Astrocyte of the cerebellum (primary cell): ENCODE results near the gene RSPH3.

Experiments used
- DNase-seq: peaks from one replicate; pipeline ENCODE4 v3.0.0-alpha.2; 2011; ENCODE audit warnings: low read depth
- H3K4me3 ChIP-seq: 2 replicates; pipeline ENCODE4 v1.5.1; 2011; ENCODE audit warnings: mild to moderate bottlenecking, low read depth, low read length, moderate library complexity
- in situ Hi-C: cut with HindIII; loops from 2 replicates; pipeline ENCODE4 v1.10.0; 2017; ENCODE audit warnings: low sequenced_read_pairs
- TF ChIP-seq, protein P1 (sequence below): IDR thresholded peaks from 2 replicates; pipeline ENCODE4 v1.5.1; 2012; ENCODE audit warnings: low read length, low read depth, moderate library complexity, mild to moderate bottlenecking; ENCODE audit errors: missing control alignments

Gene RSPH3

DNA sequence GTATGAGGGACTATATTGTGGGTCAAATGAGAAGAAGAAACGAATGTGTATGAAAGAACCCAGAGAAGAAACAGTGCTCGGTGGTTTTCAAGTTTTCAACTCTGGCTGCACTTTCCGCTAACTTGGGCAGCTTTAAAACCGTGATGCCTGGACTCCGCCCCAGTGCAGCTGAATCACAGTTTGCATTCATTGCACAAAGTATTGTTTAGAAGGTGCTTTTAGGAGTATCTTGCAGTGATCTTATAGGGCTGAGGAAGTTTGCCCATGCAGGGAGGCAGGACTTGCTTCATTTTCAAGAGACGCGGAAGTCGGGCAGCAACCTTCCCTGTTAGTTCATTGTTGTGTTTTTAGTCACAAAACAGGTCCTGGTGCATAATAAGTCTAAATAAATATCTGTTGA is 52.7 kb downstream of the RSPH3 start:
- in situ Hi-C loops: no loop called here
- H3K4me3 ChIP-seq: no peak overlapping the region
- no peak for DNase-seq
- TF ChIP-seq, protein P1, sequence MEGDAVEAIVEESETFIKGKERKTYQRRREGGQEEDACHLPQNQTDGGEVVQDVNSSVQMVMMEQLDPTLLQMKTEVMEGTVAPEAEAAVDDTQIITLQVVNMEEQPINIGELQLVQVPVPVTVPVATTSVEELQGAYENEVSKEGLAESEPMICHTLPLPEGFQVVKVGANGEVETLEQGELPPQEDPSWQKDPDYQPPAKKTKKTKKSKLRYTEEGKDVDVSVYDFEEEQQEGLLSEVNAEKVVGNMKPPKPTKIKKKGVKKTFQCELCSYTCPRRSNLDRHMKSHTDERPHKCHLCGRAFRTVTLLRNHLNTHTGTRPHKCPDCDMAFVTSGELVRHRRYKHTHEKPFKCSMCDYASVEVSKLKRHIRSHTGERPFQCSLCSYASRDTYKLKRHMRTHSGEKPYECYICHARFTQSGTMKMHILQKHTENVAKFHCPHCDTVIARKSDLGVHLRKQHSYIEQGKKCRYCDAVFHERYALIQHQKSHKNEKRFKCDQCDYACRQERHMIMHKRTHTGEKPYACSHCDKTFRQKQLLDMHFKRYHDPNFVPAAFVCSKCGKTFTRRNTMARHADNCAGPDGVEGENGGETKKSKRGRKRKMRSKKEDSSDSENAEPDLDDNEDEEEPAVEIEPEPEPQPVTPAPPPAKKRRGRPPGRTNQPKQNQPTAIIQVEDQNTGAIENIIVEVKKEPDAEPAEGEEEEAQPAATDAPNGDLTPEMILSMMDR: no peak

DNA sequence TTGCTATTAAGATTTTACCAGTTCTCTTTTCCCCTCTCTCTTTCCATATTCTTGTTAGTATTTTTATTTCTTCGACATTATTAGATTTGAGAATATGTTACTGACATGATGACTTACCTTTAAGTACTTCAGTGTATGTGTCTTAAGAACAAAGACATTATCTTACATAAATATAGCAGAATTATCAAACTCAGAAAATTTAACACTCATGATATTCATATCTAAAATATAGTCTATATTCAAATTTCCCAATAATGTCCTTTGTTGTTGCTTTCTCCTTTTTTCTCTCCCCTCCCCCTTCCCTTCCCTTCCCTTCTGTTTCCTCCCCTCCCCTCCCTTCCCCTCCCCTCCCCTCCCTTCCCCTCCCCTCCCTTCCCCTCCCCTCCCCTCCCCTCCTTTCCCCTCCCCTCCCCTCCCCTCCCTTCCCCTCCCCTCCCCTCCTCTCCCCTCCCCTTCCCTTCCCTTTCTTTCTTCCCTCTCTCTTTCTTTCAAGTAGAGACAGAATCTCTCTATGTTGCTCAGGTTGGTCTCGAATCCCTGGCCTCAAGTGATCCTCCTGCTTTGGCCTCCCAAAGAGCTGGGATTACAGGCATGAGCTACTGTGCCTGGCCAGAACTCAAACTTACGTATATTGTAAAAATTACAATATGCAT is 56.5 kb downstream of the RSPH3 start:
- H3K4me3 ChIP-seq: no peak overlapping the region
- in situ Hi-C loops: no loop called here
- no peak for DNase-seq
- TF ChIP-seq, protein P1: no peak

DNA sequence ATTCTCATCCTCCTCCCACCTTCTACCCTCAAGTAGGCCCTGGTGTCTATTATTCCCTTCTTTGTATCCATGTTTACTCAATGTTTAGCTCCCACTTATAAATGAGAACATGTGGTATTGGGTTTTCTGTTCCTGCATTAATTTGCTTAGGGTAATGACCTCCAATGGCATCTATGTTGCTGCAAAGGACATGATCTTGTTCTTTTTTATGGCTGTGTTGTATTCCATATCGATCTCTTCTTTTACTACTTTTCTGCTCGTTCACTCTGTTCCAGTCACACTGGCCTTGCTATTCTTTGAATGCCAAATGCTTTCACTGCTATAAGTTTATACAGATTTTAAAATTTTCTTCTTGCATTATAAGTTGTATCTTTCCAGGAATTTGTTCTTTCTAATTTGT is 57.7 kb downstream of the RSPH3 start:
- TF ChIP-seq, protein P1: no peak
- H3K4me3 ChIP-seq: no peak overlapping the region
- DNase-seq: no peak
- in situ Hi-C loops: no loop called here

DNA sequence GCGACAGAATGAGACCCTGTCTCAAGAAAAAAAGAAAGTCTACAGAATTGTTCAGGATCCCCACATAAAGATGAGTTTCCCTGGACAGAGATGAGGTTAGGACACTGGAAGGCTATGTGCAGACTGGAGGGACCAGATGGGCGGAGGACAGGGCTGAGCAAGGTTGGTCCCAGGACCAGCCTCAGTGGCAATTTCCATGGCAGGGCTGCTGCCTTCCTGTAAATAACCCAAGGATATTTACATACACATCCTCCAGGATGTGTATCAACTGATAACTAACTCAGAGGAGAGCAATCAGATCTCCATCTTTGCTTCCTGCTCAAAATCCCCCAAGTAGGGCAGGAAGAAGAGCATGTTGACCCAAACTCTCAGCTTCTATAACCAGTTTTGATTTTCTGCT is 58.8 kb downstream of the RSPH3 start:
- H3K4me3 ChIP-seq: no peak overlapping the region
- DNase-seq: no peak
- in situ Hi-C loops: no loop called here
- TF ChIP-seq, protein P1: no peak

DNA sequence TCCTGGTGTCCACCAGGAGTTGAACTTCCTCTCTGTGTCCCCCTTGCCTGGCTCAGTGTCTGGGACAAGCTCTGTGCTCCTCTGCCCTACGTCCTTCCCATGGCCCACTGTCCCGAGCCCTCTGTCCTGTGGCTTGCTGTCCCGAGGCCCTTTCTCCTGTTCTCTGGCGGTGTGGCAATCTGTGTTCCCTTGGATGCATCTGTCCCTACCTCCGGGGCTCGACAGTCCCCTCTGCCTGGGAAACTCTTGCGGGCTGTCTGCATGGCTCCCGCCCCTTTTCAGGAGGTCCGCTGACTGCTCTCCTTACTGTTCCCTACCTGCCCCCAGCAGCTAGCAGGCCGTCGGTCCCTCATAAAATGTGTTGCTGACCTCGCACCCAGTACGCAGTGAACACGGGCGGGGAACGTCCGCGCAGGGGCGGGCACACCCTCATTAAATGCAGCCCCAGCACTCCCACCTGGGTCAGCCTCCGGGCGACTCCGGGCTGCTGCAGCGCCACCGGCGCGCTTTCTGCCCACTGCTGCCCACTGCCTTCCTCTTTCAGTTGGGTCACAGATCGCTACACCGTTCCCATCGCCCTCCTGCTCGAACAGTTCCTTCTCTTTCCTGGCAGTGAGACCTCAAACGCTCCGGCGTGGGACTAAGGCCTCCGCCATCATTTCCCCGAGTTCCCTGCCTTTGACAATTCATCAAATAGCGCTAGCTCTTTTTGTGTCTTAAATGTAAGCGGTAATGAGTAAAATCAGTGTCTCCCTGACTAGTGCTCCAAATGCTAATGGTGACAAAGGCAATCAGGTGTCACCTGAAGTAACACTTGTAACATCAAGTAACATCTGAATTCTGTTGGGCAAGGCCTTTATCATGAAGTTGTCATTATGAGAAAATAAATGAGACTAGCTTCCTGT is 60.5 kb downstream of the RSPH3 start:
- no peak overlapping the region for H3K4me3 ChIP-seq
- no peak for DNase-seq
- TF ChIP-seq, protein P1: no peak
- in situ Hi-C loops: no loop called here

DNA sequence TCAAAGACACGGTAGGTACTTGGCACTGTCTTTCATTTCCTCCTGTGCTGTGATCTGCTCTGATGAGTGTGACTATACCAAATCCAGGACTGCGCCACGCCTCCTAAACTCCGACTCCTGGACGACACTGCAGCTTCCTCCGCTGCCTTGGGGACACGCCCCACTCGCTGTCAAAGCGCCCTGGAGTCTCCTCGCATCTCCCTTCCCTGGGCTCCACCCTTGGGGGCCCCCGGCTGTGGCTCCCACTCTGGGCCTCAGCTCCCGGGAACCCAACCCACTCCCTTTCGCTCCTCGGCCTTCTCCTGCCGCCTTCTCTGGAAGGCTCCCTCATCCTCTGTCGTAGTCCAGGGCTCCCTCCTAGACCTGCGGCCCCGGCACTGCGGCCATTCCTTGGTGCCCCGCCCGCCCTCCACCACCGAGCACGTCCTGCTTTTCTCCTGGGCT is 61.2 kb downstream of the RSPH3 start:
- H3K4me3 ChIP-seq: no peak overlapping the region
- TF ChIP-seq, protein P1: no peak
- in situ Hi-C loops: no loop called here
- DNase-seq: no peak
